Left renal pelvis (tissue), 4 donors: ENCODE measurements around the gene GJB4. TPM values are rescaled to one million over a fixed set of nuclear protein-coding genes. Genes with fewer than 3 reads are reported as not detected.
"Not testable (repeated sequence)": the region's sequence is repeated elsewhere in the genome, so short reads cannot be mapped to it uniquely, and the experiment has no call there.

Experiments
- DNase-seq, 4 donors: peaks; one replicate each; pipeline ENCODE4 v3.0.0-alpha.2; 2013; ENCODE audit warnings: low read depth in 4 of 4, low spot score in 3 of 4
- polyA plus RNA-seq, 4 donors: library from polyadenylated mRNA; unstranded; fragments of 120-200 nt; gene quantifications; one replicate each; pipeline ENCODE4 v1.2.1, GENCODE V29; 2013; ENCODE audit not compliant: insufficient read length in 4 of 4

The GJB4 gene
- polyA plus RNA-seq, 4 donors, result 0.09 to 0.29 (median 0.29) TPM; not detected in 1

- no peak for DNase-seq
These were observed 13.4 kb upstream of the GJB4 start for GRCh38 chr1:34746101-34746500.

GRCh38 chr1:34746785-34747637 is 12.5 kb upstream of the GJB4 start:
- no peak for DNase-seq

GRCh38 chr1:34747638-34747941 is 11.9 kb upstream of the GJB4 start:
- no peak for DNase-seq

GRCh38 chr1:34749992-34750391 is 9.5 kb upstream of the GJB4 start:
- no peak for DNase-seq

DNA sequence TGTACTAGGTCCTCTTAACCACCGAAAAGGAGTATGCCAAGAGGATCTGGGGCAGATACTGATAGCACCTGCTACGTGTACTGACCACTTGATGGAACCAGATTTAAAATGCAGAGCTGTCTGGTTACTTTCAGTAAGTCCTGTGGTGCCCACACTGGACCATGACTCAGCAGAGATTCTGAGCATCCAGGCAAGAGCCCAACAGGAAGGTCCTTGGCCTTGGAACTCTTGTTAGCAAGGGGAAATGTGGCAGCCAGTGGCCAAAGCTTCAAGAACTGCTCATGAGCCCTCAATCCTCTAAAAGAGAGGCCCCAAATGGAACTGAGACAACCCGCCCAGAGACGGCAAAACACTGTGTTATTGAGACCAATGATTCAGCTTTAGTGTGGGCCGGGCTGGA is 8.9 kb upstream of the GJB4 start:
- DNase-seq, result no peak

GRCh38 chr1:34753163-34753562 is 6.4 kb upstream of the GJB4 start:
- DNase-seq, result no peak

- no peak for DNase-seq
These were observed 4.4 kb upstream of the GJB4 start, which contains the start of gene GJB5 for GRCh38 chr1:34754964-34755637. GJB5 (plus strand) TSS chr1:34755047; CDS start chr1:34757331, 2,284 bp downstream.

DNA sequence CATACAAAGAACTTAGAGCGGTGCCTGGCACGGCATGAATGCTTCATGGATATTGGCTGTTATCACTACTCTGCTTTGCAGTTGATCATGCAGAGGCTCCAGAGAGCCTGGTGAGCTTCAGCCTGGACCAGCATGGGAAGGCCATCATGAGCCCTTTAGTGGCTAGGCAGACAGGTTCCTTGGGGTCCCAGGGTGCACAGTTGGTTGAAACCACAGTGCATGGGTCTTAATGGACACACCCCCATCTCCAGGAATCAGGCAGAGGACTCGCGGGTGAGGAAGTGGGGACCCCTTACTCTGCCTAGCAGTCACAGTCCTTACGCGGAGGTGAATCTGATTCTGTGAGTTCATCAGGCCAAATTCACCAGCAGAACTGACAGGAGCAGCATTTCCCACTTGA is 3.6 kb upstream of the GJB4 start:
- no peak for DNase-seq

DNA sequence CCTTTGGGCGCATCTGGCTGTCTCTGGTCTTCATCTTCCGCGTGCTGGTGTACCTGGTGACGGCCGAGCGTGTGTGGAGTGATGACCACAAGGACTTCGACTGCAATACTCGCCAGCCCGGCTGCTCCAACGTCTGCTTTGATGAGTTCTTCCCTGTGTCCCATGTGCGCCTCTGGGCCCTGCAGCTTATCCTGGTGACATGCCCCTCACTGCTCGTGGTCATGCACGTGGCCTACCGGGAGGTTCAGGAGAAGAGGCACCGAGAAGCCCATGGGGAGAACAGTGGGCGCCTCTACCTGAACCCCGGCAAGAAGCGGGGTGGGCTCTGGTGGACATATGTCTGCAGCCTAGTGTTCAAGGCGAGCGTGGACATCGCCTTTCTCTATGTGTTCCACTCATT is 2.2 kb upstream of the GJB4 start:
- no peak for DNase-seq

DNA sequence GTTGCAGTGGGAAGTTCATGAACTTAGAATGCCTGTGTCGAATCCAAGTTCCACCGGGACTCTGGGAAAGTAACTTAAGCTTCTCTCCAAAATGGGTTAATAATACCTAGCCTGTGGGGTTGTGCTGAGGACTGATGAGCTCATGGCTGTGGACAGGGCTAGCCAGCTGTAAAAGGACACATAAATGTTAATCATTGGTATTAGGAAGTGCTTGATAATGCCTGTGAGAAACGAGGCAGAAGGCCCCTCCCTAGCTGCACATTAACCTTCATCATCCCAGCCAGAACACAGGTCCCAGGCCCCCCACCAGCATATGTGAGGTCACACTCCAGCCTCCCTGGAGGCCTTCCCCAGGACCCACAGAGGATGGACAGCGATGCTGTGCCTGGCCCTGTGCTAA is 789 bp upstream of the GJB4 start:
- DNase-seq, result no peak

GRCh38 chr1:34761176-34761761 is 1.7 kb downstream of the GJB4 start:
- no peak for DNase-seq

DNA sequence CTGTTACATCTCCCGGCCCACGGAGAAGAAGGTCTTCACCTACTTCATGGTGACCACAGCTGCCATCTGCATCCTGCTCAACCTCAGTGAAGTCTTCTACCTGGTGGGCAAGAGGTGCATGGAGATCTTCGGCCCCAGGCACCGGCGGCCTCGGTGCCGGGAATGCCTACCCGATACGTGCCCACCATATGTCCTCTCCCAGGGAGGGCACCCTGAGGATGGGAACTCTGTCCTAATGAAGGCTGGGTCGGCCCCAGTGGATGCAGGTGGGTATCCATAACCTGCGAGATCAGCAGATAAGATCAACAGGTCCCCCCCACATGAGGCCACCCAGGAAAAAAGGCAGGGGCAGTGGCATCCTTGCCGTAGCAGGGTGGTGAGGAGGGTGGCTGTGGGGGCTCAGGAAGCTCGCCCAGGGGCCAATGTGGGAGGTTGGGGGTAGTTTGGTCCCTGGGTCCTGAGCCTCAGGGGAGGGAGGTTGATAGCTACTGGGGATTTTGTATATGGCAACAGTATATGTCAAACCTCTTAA is 2.3 kb downstream of the GJB4 start:
- DNase-seq, result no peak

DNA sequence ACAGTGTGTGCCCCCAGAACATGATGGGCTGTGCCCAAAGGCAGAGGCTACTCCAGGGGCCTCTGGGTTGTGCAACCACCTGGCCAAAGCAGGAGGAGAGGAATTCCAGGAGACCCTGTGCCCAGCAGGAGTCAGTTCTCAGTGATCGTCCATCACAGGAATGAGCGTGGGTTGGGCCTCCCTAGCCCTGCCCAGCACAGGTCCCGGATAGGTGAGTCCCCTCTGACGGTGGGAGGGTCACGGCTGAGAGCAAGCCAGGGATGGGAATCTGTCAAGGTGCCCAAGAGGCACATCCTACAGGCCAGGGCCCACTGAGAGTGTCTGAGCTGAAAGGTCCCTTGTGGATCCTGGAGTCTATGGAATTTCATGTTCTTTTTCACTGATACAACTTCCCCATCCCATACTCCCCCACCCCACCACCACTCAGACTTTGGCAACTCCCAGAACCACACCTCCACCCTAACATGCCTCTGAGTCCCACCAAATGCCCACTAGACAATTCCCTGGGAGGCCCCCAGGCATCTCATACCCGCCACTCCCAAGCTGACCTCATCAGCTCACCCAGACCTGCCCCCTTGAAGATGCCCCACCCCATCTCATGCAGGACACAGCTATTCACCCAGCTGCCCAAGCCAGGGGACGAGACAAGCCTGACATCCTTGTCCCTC is 3.1 kb downstream of the GJB4 start:
- no peak for DNase-seq

DNA sequence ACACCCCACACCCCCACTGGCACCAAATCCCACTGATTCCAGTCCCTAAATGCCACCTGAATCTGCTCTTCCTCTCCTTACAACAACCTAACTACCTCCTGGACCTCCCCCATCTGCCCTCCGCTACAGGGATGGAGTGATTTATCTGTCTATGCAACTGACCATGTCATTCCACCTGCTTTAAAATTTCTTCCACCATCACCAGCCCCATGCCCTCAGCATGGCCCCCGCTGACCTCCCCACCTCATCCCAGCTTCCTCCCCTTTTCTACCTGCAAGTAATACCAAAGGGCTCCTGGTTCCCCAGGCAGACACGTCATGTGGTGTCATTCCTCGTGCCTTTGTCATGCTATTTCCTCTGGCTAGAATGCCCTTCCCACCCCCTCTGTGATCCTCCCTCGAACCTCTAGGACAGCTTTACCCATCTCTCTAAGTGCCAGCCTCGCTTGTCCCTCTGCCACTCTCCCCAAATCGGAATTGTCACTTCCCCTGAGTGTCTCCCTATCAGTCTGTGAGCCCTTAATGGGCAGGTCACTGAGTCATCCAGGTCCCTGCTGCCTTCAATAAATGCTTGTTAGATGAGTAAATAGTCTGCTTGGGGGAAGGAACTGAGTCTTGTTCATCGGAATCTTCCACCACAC is 3.7 kb downstream of the GJB4 start:
- DNase-seq, result no peak

DNA sequence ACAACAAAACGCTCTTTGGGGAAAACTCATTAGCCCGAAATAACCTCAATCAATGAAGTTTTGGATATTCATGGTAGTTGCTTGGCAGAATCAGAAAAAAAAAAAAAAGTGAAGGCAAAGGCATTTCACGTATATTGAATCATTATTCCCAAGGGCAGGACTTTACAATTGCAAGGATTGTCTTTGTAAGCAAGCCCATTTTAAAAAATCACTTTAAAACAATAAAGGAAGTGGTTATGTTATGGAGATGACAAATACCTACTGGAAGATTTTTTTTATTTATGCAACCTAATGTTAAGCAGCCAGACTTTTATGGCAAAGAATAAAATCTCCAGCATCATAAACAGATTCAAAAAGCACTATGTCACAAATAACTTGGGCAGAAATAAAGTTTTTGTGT is 9.3 kb downstream of the GJB4 start:
- DNase-seq, result no peak

- DNase-seq, result no peak
These were observed 11.5 kb downstream of the GJB4 start for GRCh38 chr1:34770891-34771504.

DNA sequence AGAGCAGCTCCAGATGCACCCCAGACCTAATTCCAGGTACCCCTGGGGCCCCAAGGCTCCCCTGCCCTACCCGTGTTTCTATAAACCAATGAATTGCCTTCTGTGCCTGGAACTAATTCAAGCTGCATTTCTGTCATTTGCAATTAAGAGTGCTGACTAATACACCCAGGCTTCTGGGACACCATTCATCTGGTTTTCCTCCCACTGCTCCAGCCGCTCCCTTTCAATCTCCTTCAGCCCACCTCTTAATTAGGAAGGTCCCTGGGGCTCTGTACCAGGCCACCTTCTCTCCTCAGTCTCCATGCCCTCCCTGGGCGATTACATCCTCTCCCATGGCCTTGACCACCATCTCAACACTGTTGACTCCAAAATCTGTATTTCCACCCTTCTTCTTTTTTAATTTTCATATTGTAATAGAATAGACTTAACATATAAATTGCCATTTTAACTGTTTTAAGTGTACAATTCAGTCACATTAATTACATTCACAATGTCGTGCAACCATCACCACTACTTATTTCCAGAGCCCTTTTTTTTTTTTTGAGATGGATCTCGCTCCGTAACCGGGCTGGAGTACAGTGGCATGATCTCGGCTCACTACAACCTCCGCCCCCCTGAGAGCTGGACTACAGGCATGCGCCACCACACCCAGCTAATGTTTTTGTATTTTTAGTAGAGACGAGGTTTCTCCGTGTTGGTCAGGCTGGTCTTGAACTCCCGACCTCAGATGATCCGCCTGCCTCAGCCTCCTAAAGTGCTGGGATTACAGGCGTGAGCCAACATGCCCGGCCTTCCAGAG is 12.2 kb downstream of the GJB4 start:
- DNase-seq, result no peak

- DNase-seq, result not testable (repeated sequence)
These were observed 13.6 kb downstream of the GJB4 start for GRCh38 chr1:34773114-34773513.

- DNase-seq, result no peak
These were observed 15.4 kb downstream of the GJB4 start for GRCh38 chr1:34774957-34775356.
